Measurements from ENCODE around the gene TNPO2.
"Not testable (repeated sequence)": the region's sequence is repeated elsewhere in the genome, so short reads cannot be mapped to it uniquely, and the experiment has no call there.

Gene TNPO2

GRCh38 chr19:12705169-12705568, 18.6 kb downstream of the TNPO2 start:
- no peak for DNase-seq

GRCh38 chr19:12703046-12703445, 20.7 kb downstream of the TNPO2 start:
- DNase-seq: peak; percentile 9

GRCh38 chr19:12701596-12702282, 22.0 kb downstream of the TNPO2 start:
- no peak for DNase-seq

- no peak for DNase-seq
Observed at GRCh38 chr19:12698138-12698537, 25.6 kb downstream of the TNPO2 start.

GRCh38 chr19:12697425-12697824, 26.3 kb downstream of the TNPO2 start:
- DNase-seq: not testable (repeated sequence)

- DNase-seq: peak; percentile 93
Observed at GRCh38 chr19:12696366-12697335, 27.1 kb downstream of the TNPO2 start, which contains the start of gene FBXW9. TSS of gene FBXW9 (minus strand) at chr19:12696631. CDS start at chr19:12696581, 50 bp downstream.

- DNase-seq: no peak
Observed at GRCh38 chr19:12695997-12696365, 27.8 kb downstream of the TNPO2 start.

- DNase-seq: no peak
Observed at GRCh38 chr19:12695514-12695913, 28.2 kb downstream of the TNPO2 start.

GRCh38 chr19:12695096-12695495, 28.6 kb downstream of the TNPO2 start:
- DNase-seq: no peak

GRCh38 chr19:12694641-12695040, 29.1 kb downstream of the TNPO2 start:
- no peak for DNase-seq

GRCh38 chr19:12692960-12693359, 30.8 kb downstream of the TNPO2 start:
- no peak for DNase-seq

GRCh38 chr19:12689581-12690216, 34.0 kb downstream of the TNPO2 start:
- DNase-seq: no peak

- no peak for DNase-seq
Observed at GRCh38 chr19:12689012-12689411, 34.7 kb downstream of the TNPO2 start.

- DNase-seq: no peak
Observed at GRCh38 chr19:12687496-12688196, 36.1 kb downstream of the TNPO2 start, which contains the start of gene GNG14. TSS of gene GNG14 (plus strand) at chr19:12687998. CDS start at chr19:12688049, 51 bp downstream.

GRCh38 chr19:12685831-12686230, 37.9 kb downstream of the TNPO2 start:
- no peak for DNase-seq

GRCh38 chr19:12681074-12681987, 42.4 kb downstream of the TNPO2 start, which contains the start of gene DHPS:
TSS of gene DHPS (minus strand) at chr19:12681880. CDS start at chr19:12681766, 114 bp downstream.
- peak; percentile 94 for DNase-seq

GRCh38 chr19:12680034-12680433, 43.7 kb downstream of the TNPO2 start:
- DNase-seq: no peak

- not testable (repeated sequence) for DNase-seq
Observed at GRCh38 chr19:12678039-12678438, 45.7 kb downstream of the TNPO2 start.

- DNase-seq: no peak
Observed at GRCh38 chr19:12676928-12677327, 46.8 kb downstream of the TNPO2 start.

GRCh38 chr19:12676384-12676792, 47.3 kb downstream of the TNPO2 start:
- DNase-seq: peak; percentile 41

GRCh38 chr19:12675940-12676339, 47.8 kb downstream of the TNPO2 start:
- DNase-seq: no peak
